WTC11 (cell line): ENCODE measurements around the gene UGT1A3. TPM values are rescaled to one million over a fixed set of nuclear protein-coding genes. Genes with fewer than 3 reads are reported as not detected.

Experiments used
- ATAC-seq: fragments of 200-7000 bp; cut with Tn5 transposase; 2 replicates; pipeline ENCODE4 v1.10.0; 2021; ENCODE audit warnings: mild to moderate bottlenecking, moderate library complexity
- CTCF ChIA-PET: fragments of 300-600 bp; sonication (Branson Sonifier 250); formaldehyde crosslinking; loops from one replicate; lab custom pipeline; 2021; ENCODE audit warnings: antibody characterized with exemption; lab: Charles Lee
- POLR2A ChIA-PET: fragments of 350-600 bp; sonication (Branson Sonifier 250); formaldehyde crosslinking; loops from one replicate; lab custom pipeline; 2021; ENCODE audit warnings: antibody characterized with exemption; lab: Charles Lee
- DNase-seq: peaks from one replicate; pipeline ENCODE4 v3.0.0; 2021; ENCODE audit warnings: low spot score
- H3K27ac Mint-ChIP-seq: 2 replicates; pipeline ENCODE4 v1.8.0; 2021; ENCODE audit warnings: mixed read lengths
- H3K27me3 Mint-ChIP-seq: 2 replicates; pipeline ENCODE4 v1.8.0; 2021; ENCODE audit warnings: low read depth, mild to moderate bottlenecking, moderate library complexity, mixed read lengths
- H3K36me3 Mint-ChIP-seq: 2 replicates; pipeline ENCODE4 v1.8.0; 2021; ENCODE audit warnings: mixed read lengths
- H3K4me1 Mint-ChIP-seq: 2 replicates; pipeline ENCODE4 v1.8.0; 2022; ENCODE audit warnings: mixed read lengths
- H3K4me3 Mint-ChIP-seq: 2 replicates; pipeline ENCODE4 v1.8.0; 2021; ENCODE audit warnings: mild to moderate bottlenecking, moderate library complexity, mixed read lengths
- H3K9me3 Mint-ChIP-seq: 2 replicates; pipeline ENCODE4 v1.8.0; 2021; ENCODE audit warnings: mixed read lengths
- CBFB ChIP-seq: sonication (generic); formaldehyde crosslinking; IDR thresholded peaks from 2 replicates; pipeline ENCODE4 v1.8.1; 2022; ENCODE audit warnings: mild to moderate bottlenecking, low read depth, missing genetic modification reagents
- CTCF ChIP-seq: fragments of 200-600 bp; IDR thresholded peaks from 2 replicates; pipeline ENCODE4 v1.8.0; 2022; ENCODE audit warnings: antibody characterized with exemption
- E2F1 ChIP-seq: sonication (generic); formaldehyde crosslinking; IDR thresholded peaks from 2 replicates; pipeline ENCODE4 v1.8.0; 2022; ENCODE audit warnings: mild to moderate bottlenecking, missing genetic modification reagents
- ERG ChIP-seq: fragments of 250-450 bp; sonication (Bioruptor Pico); IDR thresholded peaks from 2 replicates; pipeline ENCODE4 v1.8.0; 2021; ENCODE audit warnings: mild to moderate bottlenecking
- FOXK1 ChIP-seq: sonication (generic); formaldehyde crosslinking; IDR thresholded peaks from 2 replicates; pipeline ENCODE4 v1.8.0; 2022; ENCODE audit warnings: mild to moderate bottlenecking, moderate library complexity, missing genetic modification reagents
- FOXP1 ChIP-seq: sonication (generic); formaldehyde crosslinking; IDR thresholded peaks from 2 replicates; pipeline ENCODE4 v1.8.0; 2022; ENCODE audit warnings: missing genetic modification reagents, mild to moderate bottlenecking, moderate library complexity, borderline replicate concordance
- GRHL2 ChIP-seq: fragments of 250-450 bp; sonication (Bioruptor Pico); IDR thresholded peaks from 2 replicates; pipeline ENCODE4 v1.8.0; 2022; ENCODE audit warnings: mild to moderate bottlenecking, moderate library complexity; ENCODE audit not compliant: insufficient replicate concordance, severe bottlenecking
- IRF2 ChIP-seq: sonication (generic); formaldehyde crosslinking; IDR thresholded peaks from 2 replicates; pipeline ENCODE4 v1.8.0; 2022; ENCODE audit warnings: low read depth, missing genetic modification reagents, borderline replicate concordance
- KAT7 ChIP-seq: sonication (generic); formaldehyde crosslinking; IDR thresholded peaks from 2 replicates; pipeline ENCODE4 v1.8.1; 2023; ENCODE audit warnings: missing genetic modification reagents, mild to moderate bottlenecking, borderline replicate concordance
- MXD4 ChIP-seq: fragments of 250-450 bp; sonication (Bioruptor Pico); IDR thresholded peaks from 2 replicates; pipeline ENCODE4 v1.8.0; 2021; ENCODE audit warnings: mild to moderate bottlenecking, moderate library complexity, borderline replicate concordance
- NFATC4 ChIP-seq: fragments of 250-450 bp; sonication (Bioruptor Pico); IDR thresholded peaks from 2 replicates; pipeline ENCODE4 v1.9.0; 2021; ENCODE audit warnings: mild to moderate bottlenecking
- NR2C2 ChIP-seq: sonication (generic); formaldehyde crosslinking; IDR thresholded peaks from 2 replicates; pipeline ENCODE4 v1.8.0; 2022; ENCODE audit warnings: mild to moderate bottlenecking, missing genetic modification reagents
- NR3C1 ChIP-seq: sonication (generic); formaldehyde crosslinking; conservative IDR thresholded peaks from 2 replicates; pipeline ENCODE4 v1.8.1; 2023; ENCODE audit warnings: low read depth, mild to moderate bottlenecking, missing genetic modification reagents
- PREB ChIP-seq: sonication (generic); formaldehyde crosslinking; IDR thresholded peaks from 2 replicates; pipeline ENCODE4 v1.8.1; 2022; ENCODE audit warnings: mild to moderate bottlenecking, missing genetic modification reagents, moderate library complexity, borderline replicate concordance
- PRRX2 ChIP-seq: fragments of 250-450 bp; sonication (Bioruptor Pico); IDR thresholded peaks from 2 replicates; pipeline ENCODE4 v1.8.0; 2021; ENCODE audit warnings: mild to moderate bottlenecking
- RORB ChIP-seq: fragments of 250-450 bp; sonication (Bioruptor Pico); IDR thresholded peaks from 2 replicates; pipeline ENCODE4 v1.9.0; 2021; ENCODE audit warnings: mild to moderate bottlenecking
- TEAD1 ChIP-seq: sonication (generic); formaldehyde crosslinking; IDR thresholded peaks from 2 replicates; pipeline ENCODE4 v1.8.0; 2022; ENCODE audit warnings: mild to moderate bottlenecking, missing genetic modification reagents
- TP53 ChIP-seq: sonication (generic); formaldehyde crosslinking; IDR thresholded peaks from 2 replicates; pipeline ENCODE4 v1.8.1; 2023; ENCODE audit warnings: mild to moderate bottlenecking, missing genetic modification reagents
- ZBTB21 ChIP-seq: sonication (generic); formaldehyde crosslinking; IDR thresholded peaks from 2 replicates; pipeline ENCODE4 v1.8.1; 2023; ENCODE audit warnings: mild to moderate bottlenecking, missing genetic modification reagents, borderline replicate concordance
- ZNF263 ChIP-seq: sonication (generic); formaldehyde crosslinking; IDR thresholded peaks from 2 replicates; pipeline ENCODE4 v1.8.1; 2022; ENCODE audit warnings: low read depth, mild to moderate bottlenecking, moderate library complexity, missing genetic modification reagents
- ZNF281 ChIP-seq: sonication (generic); formaldehyde crosslinking; IDR thresholded peaks from 2 replicates; pipeline ENCODE4 v1.8.0; 2023; ENCODE audit warnings: mild to moderate bottlenecking, missing genetic modification reagents
- ZNF317 ChIP-seq: sonication (generic); formaldehyde crosslinking; IDR thresholded peaks from 2 replicates; pipeline ENCODE4 v1.8.1; 2023; ENCODE audit warnings: low read depth, mild to moderate bottlenecking, moderate library complexity, missing genetic modification reagents, borderline replicate concordance
- ZNF396 ChIP-seq: fragments of 250-450 bp; sonication (Bioruptor Pico); IDR thresholded peaks from 2 replicates; pipeline ENCODE4 v1.8.0; 2021; ENCODE audit warnings: mild to moderate bottlenecking, moderate library complexity, borderline replicate concordance
- ZNF416 ChIP-seq: fragments of 250-450 bp; sonication (Bioruptor Pico); IDR thresholded peaks from 2 replicates; pipeline ENCODE4 v1.9.0; 2021; ENCODE audit warnings: mild to moderate bottlenecking, inconsistent platforms
- ZNF532 ChIP-seq: fragments of 250-450 bp; sonication (Bioruptor Pico); IDR thresholded peaks from 2 replicates; pipeline ENCODE4 v1.9.0; 2021; ENCODE audit warnings: mild to moderate bottlenecking, borderline replicate concordance
- total RNA-seq: library from RNA; stranded (reverse); gene quantifications from 3 replicates; pipeline ENCODE4 v1.2.3, GENCODE V29; 2021

Gene UGT1A3
- total RNA-seq, 1 experiment from 2014 or later, result not detected

- H3K4me1 Mint-ChIP-seq, result no peaks in the 10 kb centered on the region
- H3K27ac Mint-ChIP-seq, result no peak overlapping the region
- no peaks in the 10 kb centered on the region for H3K36me3 Mint-ChIP-seq
- peaks cover 2% of the 10 kb centered on the region; the same call in 1 of the 2 replicates for H3K27me3 Mint-ChIP-seq
- H3K4me3 Mint-ChIP-seq, result no peak overlapping the region
- ChIA-PET CTCF (interaction anchor here (0.9 kb wide), 1 partner anchor 310 kb away, joined by 3 read pairs; no protein-coding TSS in a partner anchor), POLR2A (no interaction called here)
- DNase-seq, result no peak
- ATAC-seq, result no peak
- TF ChIP-seq FOXK1 (CRISPR knock-in tag), result no peak
- no peak for TF ChIP-seq MXD4 (CRISPR knock-in tag)
- TF ChIP-seq RORB (CRISPR knock-in tag), result no peak
- no peak for TF ChIP-seq CBFB (CRISPR knock-in tag)
- no peak for TF ChIP-seq E2F1 (CRISPR knock-in tag)
- no peak for TF ChIP-seq ZNF396 (CRISPR knock-in tag)
- no peak for TF ChIP-seq ERG
- no peak for TF ChIP-seq KAT7
- no peak for TF ChIP-seq NFATC4
- no peak for TF ChIP-seq NR2C2 (CRISPR knock-in tag)
- no peak for TF ChIP-seq NR3C1 (CRISPR knock-in tag)
- no peak for TF ChIP-seq ZNF532 (CRISPR knock-in tag)
- TF ChIP-seq FOXP1 (CRISPR knock-in tag), result no peak
- TF ChIP-seq PREB (CRISPR knock-in tag), result no peak
- H3K9me3 Mint-ChIP-seq, result peaks cover 12% of the 10 kb centered on the region
Observed at GRCh38 chr2:233758849-233759248, 30.0 kb downstream of the UGT1A3 start.

GRCh38 chr2:233760043-233760442 is 31.2 kb downstream of the UGT1A3 start, which contains the start of gene UGT1A1:
TSS of gene UGT1A1 (plus strand) at chr2:233760270. CDS start at chr2:233760288, 18 bp downstream.
- no peak for DNase-seq
- ATAC-seq, result no peak
- Mint-ChIP-seq H3K27ac (no peak within 1 kb of the TSS), H3K4me1 (no peaks in the 10 kb centered on the region), H3K9me3 (peaks cover 14% of the 10 kb centered on the region), H3K36me3 (no peaks in the 10 kb centered on the region), H3K27me3 (peaks cover 7% of the 10 kb centered on the region; the same call in 1 of the 2 replicates), H3K4me3 (no peak within 1 kb of the TSS)
- ChIA-PET CTCF (no interaction called here), POLR2A (no interaction called here)
- no peak for TF ChIP-seq ZBTB21 (CRISPR knock-in tag)
- TF ChIP-seq ZNF263 (CRISPR knock-in tag), result no peak
- no peak for TF ChIP-seq TEAD1 (CRISPR knock-in tag)
- TF ChIP-seq PRRX2 (CRISPR knock-in tag), result no peak
- TF ChIP-seq KAT7, result no peak
- no peak for TF ChIP-seq ZNF281 (CRISPR knock-in tag)
- TF ChIP-seq TP53, result no peak
- TF ChIP-seq CTCF, result no peak
- no peak for TF ChIP-seq ZNF416
- no peak for TF ChIP-seq IRF2 (CRISPR knock-in tag)
- TF ChIP-seq GRHL2 (CRISPR knock-in tag), result no peak
- no peak for TF ChIP-seq ZNF317
- TF ChIP-seq RORB (CRISPR knock-in tag), result no peak
